ENCODE results near the gene LRMDA. TPM values are rescaled to one million over a fixed set of nuclear protein-coding genes. Genes with fewer than 3 reads are reported as not detected.
"Not testable (repeated sequence)": the region's sequence is repeated elsewhere in the genome, so short reads cannot be mapped to it uniquely, and the experiment has no call there.

Gene LRMDA
- total RNA-seq, 1 donor from 2014 or later: 6.3 TPM

DNA sequence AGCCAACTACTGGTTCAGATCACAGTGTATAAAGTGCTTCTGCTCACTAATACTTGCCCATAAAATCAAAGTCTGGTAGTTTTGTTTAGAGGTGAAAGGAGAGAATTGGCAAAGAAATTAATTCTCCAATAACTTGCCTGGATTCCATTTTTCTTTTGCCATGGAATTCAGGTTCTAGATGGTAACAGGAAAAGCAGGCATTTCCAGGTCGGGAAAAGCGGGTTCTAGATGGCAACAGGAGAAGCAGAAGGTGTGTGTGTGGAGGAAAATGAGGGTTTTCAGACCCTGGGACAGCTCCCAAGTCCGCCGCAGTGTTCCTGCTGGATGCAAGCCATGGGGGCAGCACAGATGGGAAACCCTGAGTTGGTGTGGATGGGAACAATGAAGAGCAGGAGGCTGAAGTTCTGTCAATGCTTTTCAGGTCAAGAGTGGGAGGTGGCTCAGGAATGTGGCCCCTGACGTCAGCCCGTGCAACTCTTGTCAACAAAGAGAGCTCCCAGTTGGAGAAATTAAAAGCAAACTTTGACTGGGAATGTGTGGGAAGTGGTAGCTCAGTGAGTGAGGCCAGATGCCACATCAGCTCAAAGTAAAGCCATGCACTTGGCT lies 696.7 kb downstream of the LRMDA start:
- no peak for DNase-seq

- DNase-seq: no peak
These were observed 697.8 kb downstream of the LRMDA start for GRCh38 chr10:76129213-76129612.

DNA sequence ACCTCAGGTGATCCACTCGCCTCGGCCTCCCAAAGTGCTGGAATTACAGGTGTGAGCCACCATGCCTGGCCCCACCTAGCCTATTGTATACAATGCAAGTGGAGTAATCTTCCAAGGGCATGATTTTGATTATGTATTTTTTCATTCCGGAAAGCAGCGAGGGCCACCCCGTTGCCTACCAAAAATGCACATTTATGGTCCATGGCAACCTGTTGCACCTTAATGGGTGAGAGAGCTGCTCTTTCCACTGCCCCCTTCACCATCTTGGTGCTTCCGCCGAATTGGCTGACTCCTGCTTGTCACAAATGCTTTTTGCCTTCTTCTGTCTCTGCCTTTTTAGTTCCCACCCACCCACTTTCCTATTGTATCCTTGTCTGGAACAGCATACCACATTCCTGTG lies 699.5 kb downstream of the LRMDA start:
- no peak for DNase-seq

GRCh38 chr10:76133597-76134255 lies 702.3 kb downstream of the LRMDA start:
- DNase-seq: no peak

- DNase-seq: no peak
These were observed 705.5 kb downstream of the LRMDA start for GRCh38 chr10:76136961-76137360.

GRCh38 chr10:76138286-76138685 lies 706.9 kb downstream of the LRMDA start:
- no peak for DNase-seq

GRCh38 chr10:76138906-76139305 lies 707.5 kb downstream of the LRMDA start:
- DNase-seq: no peak

- no peak for DNase-seq
These were observed 708.0 kb downstream of the LRMDA start for GRCh38 chr10:76139431-76139830.

- no peak for DNase-seq
These were observed 710.0 kb downstream of the LRMDA start for GRCh38 chr10:76141376-76141775.

- not testable (repeated sequence) for DNase-seq
These were observed 716.8 kb downstream of the LRMDA start for GRCh38 chr10:76148217-76148616.

GRCh38 chr10:76149182-76149581 lies 717.8 kb downstream of the LRMDA start:
- no peak for DNase-seq

DNA sequence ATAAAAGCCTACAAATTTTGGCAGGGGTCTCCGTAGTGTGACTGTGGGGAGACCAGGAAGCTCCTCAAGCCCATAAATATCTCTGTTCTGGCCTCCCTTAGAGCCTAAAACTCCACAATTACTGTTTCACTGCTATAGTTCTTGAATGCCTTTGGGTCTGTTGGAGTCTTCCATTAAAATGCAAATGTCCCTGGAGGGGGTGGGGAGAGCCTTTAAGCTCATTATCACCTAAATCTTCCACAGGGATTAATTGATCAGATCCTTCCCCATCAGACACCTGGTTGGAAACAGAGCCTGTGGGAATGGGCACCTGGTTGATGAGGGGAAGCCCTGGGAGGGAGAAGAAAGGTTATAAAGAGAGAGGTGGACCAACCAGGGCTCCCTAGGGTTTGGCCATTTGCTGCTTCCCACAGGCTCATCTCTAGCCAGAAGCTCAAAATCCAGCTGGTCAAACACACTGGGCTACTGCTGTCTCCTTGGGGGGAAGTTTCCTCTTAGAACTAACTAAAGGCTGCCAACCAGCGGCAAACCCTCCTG lies 718.2 kb downstream of the LRMDA start:
- no peak for DNase-seq

GRCh38 chr10:76150139-76150875 lies 718.9 kb downstream of the LRMDA start:
- DNase-seq: peak; percentile 33

DNA sequence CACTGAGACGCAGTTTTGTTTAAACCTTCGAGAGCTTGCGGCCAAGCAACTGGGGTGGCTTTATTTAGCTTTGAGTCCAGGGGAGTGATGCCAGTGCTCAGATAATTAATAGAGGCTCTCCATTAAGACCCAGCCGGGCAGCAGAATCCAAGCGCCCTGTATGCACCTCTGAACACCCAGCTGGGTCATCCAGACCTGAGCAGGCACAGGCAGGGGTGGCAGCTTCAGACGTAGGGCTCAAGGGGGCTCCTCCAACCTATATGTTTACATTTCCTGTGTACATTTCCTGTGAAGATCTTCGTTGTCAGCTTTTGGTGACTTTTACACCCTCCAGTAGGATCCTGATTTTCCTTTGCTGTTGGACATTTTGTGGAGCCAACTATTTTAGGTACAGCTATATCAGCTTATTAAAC lies 719.5 kb downstream of the LRMDA start:
- DNase-seq: no peak

DNA sequence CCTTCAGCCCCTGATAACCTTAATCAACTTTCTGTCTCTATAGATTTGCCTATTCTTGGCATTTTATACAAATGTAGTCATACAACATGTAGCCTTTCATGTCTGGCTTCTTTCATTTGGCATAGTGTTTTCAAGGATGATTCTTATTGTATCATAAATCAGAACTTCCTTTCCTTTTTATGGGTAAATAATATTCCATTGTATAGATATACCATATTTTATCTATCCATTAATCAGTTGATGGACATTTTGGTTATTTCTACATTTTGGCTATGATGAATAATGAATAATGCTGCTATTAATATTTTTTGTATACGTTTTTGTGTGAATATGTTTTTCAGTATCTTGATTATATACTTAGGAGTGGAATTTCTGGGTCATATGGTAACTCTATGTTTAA lies 720.8 kb downstream of the LRMDA start:
- DNase-seq: no peak

DNA sequence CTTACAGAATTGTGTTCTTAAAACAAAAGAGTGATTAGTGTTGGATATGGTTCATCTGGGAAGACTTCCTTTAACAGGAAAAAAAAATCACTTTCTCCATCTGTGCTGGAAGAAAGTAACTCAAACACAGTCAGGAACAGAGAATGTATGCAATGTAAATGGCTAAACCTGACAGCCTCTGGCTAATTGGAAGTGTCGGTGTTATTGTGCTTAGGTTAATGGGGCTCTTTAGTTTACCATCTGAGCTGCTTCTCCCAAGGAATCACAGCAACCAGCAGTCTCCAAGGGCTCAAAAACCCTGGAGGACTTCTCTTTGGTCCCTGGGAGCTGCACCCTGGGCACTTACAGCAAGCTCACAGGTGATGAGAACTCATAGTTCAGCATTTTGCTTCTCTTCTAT lies 724.5 kb downstream of the LRMDA start:
- DNase-seq: no peak

GRCh38 chr10:76160446-76161300 lies 729.2 kb downstream of the LRMDA start:
- DNase-seq: no peak

DNA sequence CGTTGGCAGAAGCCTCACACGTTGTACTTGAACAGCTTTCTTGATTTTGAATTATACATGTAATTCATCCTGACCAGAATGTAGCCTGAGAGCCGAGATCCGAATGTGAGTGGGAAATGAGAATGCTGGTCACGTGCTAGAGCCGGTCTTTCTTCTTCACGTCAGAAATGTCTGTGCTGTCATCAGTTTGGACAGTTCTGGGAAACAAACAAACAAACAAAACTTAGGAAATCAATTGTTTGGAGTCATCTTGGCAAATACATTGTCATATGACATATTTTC lies 729.8 kb downstream of the LRMDA start:
- DNase-seq: no peak

DNA sequence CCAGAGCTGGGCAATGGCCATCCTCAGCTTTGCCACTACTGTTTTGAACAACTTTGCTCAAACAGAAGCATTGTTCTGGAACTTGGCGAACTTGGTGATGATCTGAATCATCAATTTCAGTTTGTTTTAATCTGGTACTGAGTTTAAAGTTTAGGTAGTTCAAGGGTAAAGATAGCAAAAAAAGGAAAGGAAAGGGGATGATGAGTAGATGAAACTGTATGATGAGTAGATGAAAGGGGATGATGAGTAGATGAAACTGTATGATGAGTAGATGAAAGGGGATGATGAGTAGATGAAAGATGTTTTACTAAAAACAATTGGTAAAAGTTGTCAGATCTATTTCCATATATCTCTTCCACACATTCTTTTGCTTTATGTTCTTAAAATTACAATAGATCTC lies 737.0 kb downstream of the LRMDA start:
- no peak for DNase-seq

DNA sequence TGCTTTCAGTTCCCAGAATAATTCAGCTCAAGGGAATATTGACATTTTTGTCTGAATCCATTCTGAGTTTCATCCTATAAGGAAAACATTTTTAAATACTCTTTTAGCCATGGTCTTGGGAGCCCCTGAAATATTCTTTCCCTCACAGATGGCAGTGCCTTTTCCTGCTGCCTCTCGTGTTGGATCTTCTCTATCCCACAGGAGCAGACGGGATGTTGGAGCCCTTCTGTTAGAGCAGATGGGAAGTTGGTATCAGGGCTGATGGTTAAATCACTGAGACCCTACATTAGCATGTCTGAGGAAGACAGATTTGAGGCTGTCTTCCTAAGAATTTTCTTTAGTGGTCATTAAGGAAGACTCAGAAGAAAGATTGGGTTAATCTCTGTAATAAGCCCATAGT lies 737.8 kb downstream of the LRMDA start:
- DNase-seq: no peak

GRCh38 chr10:76172020-76172419 lies 740.6 kb downstream of the LRMDA start:
- DNase-seq: no peak

- no peak for DNase-seq
These were observed 744.2 kb downstream of the LRMDA start for GRCh38 chr10:76175533-76176165.
